ENCODE measurements around the gene DOLK. TPM values are rescaled to one million over a fixed set of nuclear protein-coding genes. Genes with fewer than 3 reads are reported as not detected.

DOLK gene
- polyA plus RNA-seq (2012; rRNA removed) = 23.1 and 31.7 TPM in 2 replicates
- 15.8 and 23.1 TPM in 2 replicates for polyA plus RNA-seq (2012; cell fraction: cytosol; rRNA removed)
- polyA plus RNA-seq (2012; cell fraction: nucleus; rRNA removed) = 12.1 and 15.0 TPM in 2 replicates

DNA sequence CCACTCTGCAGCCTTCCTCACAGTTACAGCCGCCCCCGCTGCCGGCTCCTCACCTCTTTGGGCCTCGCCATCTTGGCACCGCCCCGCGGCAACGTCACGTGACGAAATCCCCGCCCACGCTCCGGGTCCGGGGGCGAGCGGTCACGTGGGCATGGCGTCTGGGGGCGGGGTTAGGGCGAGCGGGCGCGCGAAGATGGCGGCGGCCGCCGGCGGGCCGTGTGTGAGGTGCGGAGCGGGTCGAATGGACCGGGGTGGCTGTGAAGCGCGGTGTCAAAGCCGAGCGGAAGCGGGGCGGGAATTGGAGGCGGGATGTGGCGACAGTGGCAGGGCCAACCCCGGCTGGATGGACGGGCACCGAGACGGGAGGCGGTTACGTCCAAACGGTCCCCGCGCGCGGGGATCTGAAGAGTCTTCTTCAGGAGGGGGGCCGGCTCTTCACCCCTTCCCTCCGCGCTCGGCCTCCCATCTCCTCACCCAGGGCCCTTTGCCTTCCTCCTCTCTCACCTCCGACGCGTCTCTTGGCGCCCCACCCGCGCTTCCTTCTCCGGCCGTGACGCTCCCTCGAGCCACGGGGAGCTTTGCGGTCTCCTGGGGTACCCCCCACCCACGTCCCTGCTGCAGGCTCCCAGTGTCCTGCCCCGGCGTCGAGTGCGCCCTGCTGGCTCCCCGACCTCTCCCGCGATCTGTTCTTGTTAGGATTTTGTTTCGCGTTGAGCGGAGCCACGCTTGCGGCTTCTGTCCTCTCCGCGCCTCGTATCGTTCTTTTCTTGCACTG lies at the start of gene DOLK, which contains the start of gene NUP188:
Gene DOLK, minus strand, starts transcription at position 77 of the 775 bp plus-strand sequence. CDS start 300 bp downstream, outside the sequence.
Gene NUP188, plus strand, starts transcription at position 173 of the 775 bp plus-strand sequence. Its CDS starts 21 bp downstream, at position 194.
- CTCF ChIA-PET = interaction anchor here (1.0 to 1.1 kb wide), 2 partner anchors 37 to 65 kb away, joined by 3 read pairs; no protein-coding TSS in a partner anchor
- Histone ChIP-seq H4K20me1 (ENCODE audit: insufficient read depth) (no peaks in the 10 kb centered on the region), H2AFZ (ENCODE audit: low read depth) (peak within 1 kb of the TSS; percentile 98), H3K27me3 (ENCODE audit: insufficient read depth) (no peaks in the 10 kb centered on the region), H3K9me3 (no peaks in the 10 kb centered on the region), H3F3A (replicated peaks; ENCODE audit: insufficient read depth) (peaks cover 20% of the 10 kb centered on the region), H3K79me2 (ENCODE audit: insufficient read depth) (peaks cover 40% of the 10 kb centered on the region), H3K36me3 (replicated peaks in 1 of 2; ENCODE audit: control insufficient read depth in 1 of 2, insufficient read depth in 2 of 2, low read length in 1 of 2) (peaks cover 14 to 29% of the 10 kb centered on the region in 2 experiments), H3K27ac (ENCODE audit: low read depth in 2 of 2, low read length in 1 of 2) (peak within 1 kb of the TSS; percentile 78 to 94), H3K4me2 (peak within 1 kb of the TSS; percentile 99), H3K4me3 (ENCODE audit: low read depth in 2 of 2, low read length in 1 of 2) (peak within 1 kb of the TSS; percentile 79 to 99), H3K9ac (peak within 1 kb of the TSS; percentile 96), H3K9me2 (no peaks in the 10 kb centered on the region), H3K4me1 (ENCODE audit: control insufficient read depth in 1 of 2, insufficient read depth in 2 of 2, low read depth in 1 of 2, low read length in 1 of 2) (peaks cover 0 to 10% of the 10 kb centered on the region in 2 experiments; a peak in 2 of 4 replicates)
- POLR2A ChIA-PET = interaction anchor here (1.0 kb wide), 1 partner anchor 11 kb away, joined by 3 read pairs; no protein-coding TSS in a partner anchor
- 1% methylated on average over 52 of the region's 86 CpGs for WGBS (ENCODE audit: low lambda C conversion rate)
- DNase-seq = peak; percentile 100
- TF ChIP-seq TCF12 (IDR thresholded peaks at IDR 0.05) (no peak), TEAD4 (IDR thresholded peaks at IDR 0.05; ENCODE audit: borderline replicate concordance, insufficient read depth) (no peak), NRF1 (IDR thresholded peaks at IDR 0.05; ENCODE audit: low read depth, low read length) (no peak), TAF1 (IDR thresholded peaks at IDR 0.05; ENCODE audit: borderline replicate concordance, low read depth, low read length) (peak; percentile 98), ELF1 (IDR thresholded peaks at IDR 0.05) (no peak), NFIC (IDR thresholded peaks at IDR 0.05; ENCODE audit: borderline replicate concordance) (peak; percentile 17; the same call in 1 of the 2 replicates), SIN3A (IDR thresholded peaks at IDR 0.05; ENCODE audit: borderline replicate concordance, low read depth, low read length) (peak; percentile 68; the same call in 1 of the 2 replicates), POLR2AphosphoS5 (IDR thresholded peaks at IDR 0.05; ENCODE audit: low read depth, low read length) (peak; percentile 91; the same call in 1 of the 2 replicates), EP300 (IDR thresholded peaks at IDR 0.05; ENCODE audit: borderline replicate concordance in 1 of 2, low read depth in 1 of 2, low read length in 1 of 2) (no peak), RXRA (IDR thresholded peaks at IDR 0.05; ENCODE audit: borderline replicate concordance, low read depth) (no peak), SMC3 (IDR thresholded peaks at IDR 0.05; ENCODE audit: low read depth, low read length) (no peak), FOXM1 (IDR thresholded peaks at IDR 0.05; ENCODE audit: low read depth) (no peak), FOXJ3 (CRISPR knock-in tag; IDR thresholded peaks at IDR 0.05) (no peak), RFX5 (IDR thresholded peaks at IDR 0.05; ENCODE audit: low read length) (no peak), FOSL2 (IDR thresholded peaks at IDR 0.05; ENCODE audit: borderline replicate concordance, low read depth) (no peak), CHD2 (IDR thresholded peaks at IDR 0.05; ENCODE audit: low read length, partially characterized antibody) (no peak), GABPA (IDR thresholded peaks at IDR 0.05; ENCODE audit: low read depth) (no peak), RAD21 (IDR thresholded peaks at IDR 0.05; ENCODE audit: low read length) (no peak), MEF2A (IDR thresholded peaks at IDR 0.05; ENCODE audit: borderline replicate concordance, low read depth) (no peak), YY1 (IDR thresholded peaks at IDR 0.05; ENCODE audit: low read depth) (peak; percentile 95), EZH2phosphoT487 (IDR thresholded peaks at IDR 0.05; ENCODE audit: borderline replicate concordance, low read depth) (no peak)
- TF ChIP-seq, protein P1, sequence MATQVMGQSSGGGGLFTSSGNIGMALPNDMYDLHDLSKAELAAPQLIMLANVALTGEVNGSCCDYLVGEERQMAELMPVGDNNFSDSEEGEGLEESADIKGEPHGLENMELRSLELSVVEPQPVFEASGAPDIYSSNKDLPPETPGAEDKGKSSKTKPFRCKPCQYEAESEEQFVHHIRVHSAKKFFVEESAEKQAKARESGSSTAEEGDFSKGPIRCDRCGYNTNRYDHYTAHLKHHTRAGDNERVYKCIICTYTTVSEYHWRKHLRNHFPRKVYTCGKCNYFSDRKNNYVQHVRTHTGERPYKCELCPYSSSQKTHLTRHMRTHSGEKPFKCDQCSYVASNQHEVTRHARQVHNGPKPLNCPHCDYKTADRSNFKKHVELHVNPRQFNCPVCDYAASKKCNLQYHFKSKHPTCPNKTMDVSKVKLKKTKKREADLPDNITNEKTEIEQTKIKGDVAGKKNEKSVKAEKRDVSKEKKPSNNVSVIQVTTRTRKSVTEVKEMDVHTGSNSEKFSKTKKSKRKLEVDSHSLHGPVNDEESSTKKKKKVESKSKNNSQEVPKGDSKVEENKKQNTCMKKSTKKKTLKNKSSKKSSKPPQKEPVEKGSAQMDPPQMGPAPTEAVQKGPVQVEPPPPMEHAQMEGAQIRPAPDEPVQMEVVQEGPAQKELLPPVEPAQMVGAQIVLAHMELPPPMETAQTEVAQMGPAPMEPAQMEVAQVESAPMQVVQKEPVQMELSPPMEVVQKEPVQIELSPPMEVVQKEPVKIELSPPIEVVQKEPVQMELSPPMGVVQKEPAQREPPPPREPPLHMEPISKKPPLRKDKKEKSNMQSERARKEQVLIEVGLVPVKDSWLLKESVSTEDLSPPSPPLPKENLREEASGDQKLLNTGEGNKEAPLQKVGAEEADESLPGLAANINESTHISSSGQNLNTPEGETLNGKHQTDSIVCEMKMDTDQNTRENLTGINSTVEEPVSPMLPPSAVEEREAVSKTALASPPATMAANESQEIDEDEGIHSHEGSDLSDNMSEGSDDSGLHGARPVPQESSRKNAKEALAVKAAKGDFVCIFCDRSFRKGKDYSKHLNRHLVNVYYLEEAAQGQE (IDR thresholded peaks at IDR 0.05; ENCODE audit: low read depth, low read length) = peak; percentile 38; the same call in 1 of the 2 replicates
- TF ChIP-seq, protein P2, sequence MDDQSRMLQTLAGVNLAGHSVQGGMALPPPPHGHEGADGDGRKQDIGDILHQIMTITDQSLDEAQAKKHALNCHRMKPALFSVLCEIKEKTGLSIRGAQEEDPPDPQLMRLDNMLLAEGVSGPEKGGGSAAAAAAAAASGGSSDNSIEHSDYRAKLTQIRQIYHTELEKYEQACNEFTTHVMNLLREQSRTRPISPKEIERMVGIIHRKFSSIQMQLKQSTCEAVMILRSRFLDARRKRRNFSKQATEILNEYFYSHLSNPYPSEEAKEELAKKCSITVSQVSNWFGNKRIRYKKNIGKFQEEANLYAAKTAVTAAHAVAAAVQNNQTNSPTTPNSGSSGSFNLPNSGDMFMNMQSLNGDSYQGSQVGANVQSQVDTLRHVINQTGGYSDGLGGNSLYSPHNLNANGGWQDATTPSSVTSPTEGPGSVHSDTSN (IDR thresholded peaks at IDR 0.05) = no peak
- TF ChIP-seq, protein P3, sequence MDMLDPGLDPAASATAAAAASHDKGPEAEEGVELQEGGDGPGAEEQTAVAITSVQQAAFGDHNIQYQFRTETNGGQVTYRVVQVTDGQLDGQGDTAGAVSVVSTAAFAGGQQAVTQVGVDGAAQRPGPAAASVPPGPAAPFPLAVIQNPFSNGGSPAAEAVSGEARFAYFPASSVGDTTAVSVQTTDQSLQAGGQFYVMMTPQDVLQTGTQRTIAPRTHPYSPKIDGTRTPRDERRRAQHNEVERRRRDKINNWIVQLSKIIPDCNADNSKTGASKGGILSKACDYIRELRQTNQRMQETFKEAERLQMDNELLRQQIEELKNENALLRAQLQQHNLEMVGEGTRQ (IDR thresholded peaks at IDR 0.05; ENCODE audit: borderline replicate concordance, low read depth, low read length) = peak; percentile 97
- TF ChIP-seq, protein P4, sequence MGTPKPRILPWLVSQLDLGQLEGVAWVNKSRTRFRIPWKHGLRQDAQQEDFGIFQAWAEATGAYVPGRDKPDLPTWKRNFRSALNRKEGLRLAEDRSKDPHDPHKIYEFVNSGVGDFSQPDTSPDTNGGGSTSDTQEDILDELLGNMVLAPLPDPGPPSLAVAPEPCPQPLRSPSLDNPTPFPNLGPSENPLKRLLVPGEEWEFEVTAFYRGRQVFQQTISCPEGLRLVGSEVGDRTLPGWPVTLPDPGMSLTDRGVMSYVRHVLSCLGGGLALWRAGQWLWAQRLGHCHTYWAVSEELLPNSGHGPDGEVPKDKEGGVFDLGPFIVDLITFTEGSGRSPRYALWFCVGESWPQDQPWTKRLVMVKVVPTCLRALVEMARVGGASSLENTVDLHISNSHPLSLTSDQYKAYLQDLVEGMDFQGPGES (IDR thresholded peaks at IDR 0.05; ENCODE audit: low read depth, low read length) = no peak
- TF ChIP-seq, protein P5, sequence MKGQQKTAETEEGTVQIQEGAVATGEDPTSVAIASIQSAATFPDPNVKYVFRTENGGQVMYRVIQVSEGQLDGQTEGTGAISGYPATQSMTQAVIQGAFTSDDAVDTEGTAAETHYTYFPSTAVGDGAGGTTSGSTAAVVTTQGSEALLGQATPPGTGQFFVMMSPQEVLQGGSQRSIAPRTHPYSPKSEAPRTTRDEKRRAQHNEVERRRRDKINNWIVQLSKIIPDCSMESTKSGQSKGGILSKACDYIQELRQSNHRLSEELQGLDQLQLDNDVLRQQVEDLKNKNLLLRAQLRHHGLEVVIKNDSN (IDR thresholded peaks at IDR 0.05; ENCODE audit: borderline replicate concordance, low read depth) = peak; percentile 99
